Stimulated activated CD4-positive, alpha-beta T cell treated with anti-CD3 and anti-CD28 coated beads, Interleukin-1b, Interleukin-23, amount 100 ng/mL, for 1 hour (primary cell): ENCODE measurements around the gene SLC9A5.

ENCODE experiments used
- DNase-seq, 2 donors: peaks; one replicate each; pipeline ENCODE4 v3.0.0-alpha.2; 2020; ENCODE audit warnings: low read depth in 2 of 2

The SLC9A5 gene

GRCh38 chr16:67257486-67258160 is 8.8 kb downstream of the SLC9A5 start:
- DNase-seq = no peak

DNA sequence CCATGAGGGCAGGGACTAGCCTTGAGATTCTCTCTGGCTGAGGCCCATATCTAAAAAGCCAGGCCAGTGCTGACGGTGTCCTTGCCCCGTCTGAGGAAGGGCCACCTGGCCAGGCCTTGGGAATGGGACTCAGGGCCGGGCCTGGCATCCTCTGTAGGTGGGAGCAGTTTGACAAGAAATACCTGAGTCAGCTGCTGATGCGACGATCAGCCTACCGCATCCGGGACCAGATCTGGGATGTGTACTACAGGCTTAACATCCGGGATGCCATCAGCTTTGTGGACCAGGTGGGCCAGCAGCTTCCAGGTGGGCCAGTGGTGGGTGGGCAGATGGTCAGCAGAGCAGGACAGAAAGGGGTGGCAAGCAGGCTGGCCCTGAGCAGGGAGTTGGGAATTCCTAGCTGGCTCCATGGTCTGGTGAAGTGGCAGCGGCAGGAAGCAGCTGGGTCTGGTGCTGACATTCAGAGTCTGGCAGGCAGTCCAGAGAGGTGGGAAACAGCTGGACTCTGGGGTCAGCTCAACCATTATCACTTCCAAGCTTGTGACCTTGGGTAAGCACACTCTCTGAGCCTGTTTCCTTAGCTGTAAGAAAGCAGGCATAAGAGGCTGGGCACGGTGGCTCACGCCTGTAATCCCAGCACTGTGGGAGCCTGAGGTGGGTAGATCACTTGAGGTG is 9.5 kb downstream of the SLC9A5 start:
- no peak for DNase-seq

- DNase-seq = no peak
Observed at GRCh38 chr16:67259705-67260104, 10.9 kb downstream of the SLC9A5 start.

GRCh38 chr16:67260426-67261063 is 11.8 kb downstream of the SLC9A5 start:
- DNase-seq = no peak

- no peak for DNase-seq
Observed at GRCh38 chr16:67263201-67263600, 14.4 kb downstream of the SLC9A5 start.

DNA sequence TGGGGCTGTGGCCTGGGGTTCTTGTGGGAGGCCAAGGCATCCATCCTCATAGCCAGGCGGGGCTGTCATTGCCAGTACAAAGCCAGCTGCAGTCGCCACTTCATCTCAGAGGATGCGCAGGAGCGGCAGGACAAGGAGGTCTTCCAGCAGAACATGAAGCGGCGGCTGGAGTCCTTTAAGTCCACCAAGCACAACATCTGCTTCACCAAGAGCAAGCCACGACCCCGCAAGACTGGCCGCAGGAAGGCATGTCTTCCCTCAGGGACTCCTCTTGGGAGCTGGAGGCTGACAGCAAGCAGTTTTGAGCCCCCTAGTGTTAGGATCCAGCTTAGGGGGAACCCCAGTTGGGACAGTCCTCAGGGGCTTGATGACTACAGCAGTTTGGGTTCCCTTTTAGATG is 15.5 kb downstream of the SLC9A5 start:
- no peak for DNase-seq

GRCh38 chr16:67264866-67265265 is 16.1 kb downstream of the SLC9A5 start:
- DNase-seq = no peak

GRCh38 chr16:67265834-67266233 is 17.1 kb downstream of the SLC9A5 start:
- DNase-seq = no peak

DNA sequence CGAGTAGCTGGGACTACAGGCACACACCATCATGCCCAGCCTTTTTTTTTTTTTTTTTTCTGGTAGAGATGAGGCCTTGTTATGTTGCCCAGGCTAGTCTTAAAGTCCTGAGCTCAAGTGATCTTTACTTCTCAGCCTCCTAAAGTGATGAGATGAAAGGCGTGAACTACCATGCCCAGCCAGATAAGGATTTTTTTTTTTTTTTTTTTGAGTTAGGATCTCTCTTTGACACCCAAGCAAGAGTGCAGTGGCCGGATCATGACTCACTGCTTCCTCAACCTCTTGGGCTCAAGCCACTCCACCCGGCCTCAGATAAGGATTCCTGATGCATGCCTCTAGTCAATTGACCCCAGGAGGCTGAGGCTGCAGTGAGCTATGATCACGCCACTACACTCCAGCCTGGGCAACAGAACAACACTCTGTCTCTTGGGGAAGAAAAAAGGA is 19.4 kb downstream of the SLC9A5 start:
- DNase-seq = no peak

GRCh38 chr16:67269766-67270165 is 21.0 kb downstream of the SLC9A5 start:
- DNase-seq = no peak

DNA sequence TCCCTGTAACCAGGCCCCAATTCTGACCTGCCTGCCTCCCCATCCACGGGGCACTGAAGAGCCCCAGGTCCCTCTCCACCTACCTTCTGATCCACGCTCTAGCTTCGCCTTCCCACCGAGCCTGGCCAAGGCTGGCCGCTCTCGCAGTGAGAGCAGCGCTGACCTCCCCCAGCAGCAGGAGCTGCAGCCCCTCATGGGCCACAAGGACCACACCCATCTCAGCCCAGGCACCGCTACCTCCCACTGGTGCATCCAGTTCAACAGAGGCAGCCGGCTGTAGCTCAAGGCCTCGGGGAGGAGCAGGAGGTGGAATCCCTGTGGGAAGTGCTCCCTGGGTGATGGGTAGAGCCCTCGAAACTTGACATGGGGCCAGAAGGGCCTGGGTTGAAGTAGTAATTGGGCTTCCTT is 22.2 kb downstream of the SLC9A5 start:
- DNase-seq = no peak

DNA sequence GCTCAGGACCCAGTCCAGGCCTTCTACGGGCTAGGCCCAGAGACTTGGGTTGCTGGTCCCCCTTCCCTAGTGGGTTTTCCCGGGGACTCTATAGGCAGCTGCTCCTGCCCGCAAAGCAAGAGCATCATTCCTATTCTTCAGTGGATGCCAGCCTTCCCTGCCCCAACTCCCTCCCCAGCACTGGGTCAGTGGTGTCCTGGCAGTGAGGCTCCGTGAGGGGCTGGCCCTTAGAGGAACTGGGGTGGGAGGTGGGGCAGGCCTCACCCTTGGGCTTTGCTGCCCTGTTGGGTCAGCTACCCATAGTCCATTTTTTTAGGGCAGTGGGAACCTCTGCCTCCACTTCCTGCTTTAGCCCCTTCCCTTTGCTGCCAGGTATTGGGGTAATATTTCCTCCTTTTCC is 22.7 kb downstream of the SLC9A5 start:
- no peak for DNase-seq

GRCh38 chr16:67275321-67275720 is 26.5 kb downstream of the SLC9A5 start:
- no peak for DNase-seq

DNA sequence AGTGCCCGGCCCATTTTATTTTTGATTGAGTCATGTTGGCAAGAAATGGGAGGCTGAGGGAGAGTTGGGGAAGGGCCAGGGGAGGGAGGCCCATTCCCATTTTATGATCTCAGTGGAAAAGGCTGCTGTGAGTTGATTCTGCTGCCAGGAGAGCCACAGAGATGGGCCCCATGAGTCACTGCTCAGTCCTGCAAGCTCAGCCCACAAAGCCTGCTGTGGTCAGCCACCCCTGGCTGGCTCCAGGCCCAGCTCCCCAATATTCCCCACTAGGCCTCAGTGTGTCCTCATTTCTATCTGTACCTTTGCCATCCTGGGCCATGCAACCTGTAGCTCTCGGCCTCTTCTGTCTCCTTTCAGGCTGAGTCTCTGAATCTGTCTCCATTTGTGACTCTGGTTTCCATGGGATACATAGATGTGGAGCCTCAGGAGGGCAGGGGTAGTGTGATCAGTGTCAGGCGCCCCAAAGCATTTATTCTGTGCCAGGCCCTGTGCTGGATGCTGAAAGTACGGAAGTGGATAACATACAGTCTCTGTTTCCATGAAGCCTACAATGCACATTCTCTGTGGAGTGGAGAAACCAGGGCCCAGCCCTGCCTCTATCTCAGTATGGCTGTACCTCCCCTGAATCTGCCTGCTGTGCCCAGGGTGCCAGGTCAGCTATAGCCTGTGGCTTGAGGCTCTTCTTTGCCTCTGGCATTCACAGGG is 28.7 kb downstream of the SLC9A5 start:
- no peak for DNase-seq

DNA sequence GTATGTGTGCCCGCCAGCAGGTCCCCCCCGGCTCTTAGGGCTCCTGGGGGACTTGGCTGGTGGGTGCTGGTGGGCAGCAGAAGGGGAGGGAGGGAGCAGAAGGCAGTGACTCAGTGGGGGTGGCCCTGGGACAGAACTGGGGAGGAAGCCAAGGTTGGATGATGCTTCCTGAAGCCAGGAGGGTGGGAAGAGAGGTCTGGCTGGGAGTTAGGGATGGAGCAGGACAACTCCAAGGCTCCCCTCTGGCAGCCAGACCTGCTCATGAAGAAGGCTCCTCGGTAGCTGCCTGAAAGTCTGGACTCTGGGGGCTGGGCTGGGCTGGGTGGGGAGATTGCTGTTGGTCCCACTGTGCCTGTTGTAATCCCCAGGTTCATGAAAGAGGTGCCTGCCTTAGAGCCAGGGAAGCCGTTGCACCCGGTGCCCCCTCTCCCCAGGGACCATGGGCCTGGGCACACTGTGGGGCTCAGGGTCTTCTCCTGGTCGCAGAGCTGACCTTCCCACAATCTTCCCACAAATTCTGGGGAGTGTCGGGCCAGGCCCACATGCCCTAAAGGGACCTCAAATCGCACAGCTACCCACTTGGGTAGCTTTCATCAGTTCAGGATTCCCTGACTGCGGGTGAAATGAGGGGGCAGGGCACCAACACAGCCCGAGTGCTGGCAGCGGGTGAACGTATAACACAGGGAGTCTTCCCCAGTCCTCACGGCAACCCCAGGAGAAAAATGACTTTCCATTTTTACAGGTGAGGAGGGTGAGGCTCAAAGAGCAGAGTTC is 29.4 kb downstream of the SLC9A5 start:
- no peak for DNase-seq

DNA sequence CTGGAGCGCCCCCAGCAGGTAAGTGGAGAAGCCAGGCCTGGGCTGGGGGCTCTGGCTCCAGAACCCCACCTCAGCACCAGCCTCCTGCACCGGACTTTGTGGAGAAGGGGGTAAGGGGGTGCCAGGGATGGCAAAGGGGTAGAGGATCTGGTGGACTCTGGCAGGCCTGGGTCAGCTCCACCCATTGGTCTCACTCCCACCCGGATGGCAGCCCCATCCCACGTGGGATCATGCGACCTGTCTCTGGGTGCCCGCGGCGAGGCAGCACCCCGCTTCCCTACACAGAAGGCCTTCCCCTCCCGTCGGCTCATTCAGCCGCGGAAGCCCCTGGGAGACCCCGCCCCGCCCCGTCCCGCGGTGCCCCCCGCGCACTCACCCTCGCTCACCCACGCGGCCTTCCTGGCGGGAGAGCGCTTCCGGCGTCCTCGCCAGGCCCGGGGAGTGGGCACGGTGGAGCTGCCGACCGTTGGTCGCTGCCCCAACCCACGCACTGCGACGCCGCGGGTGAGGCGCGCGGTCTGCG is 30.1 kb downstream of the SLC9A5 start:
- peak in 1 of 2 donors; percentile 26 for DNase-seq

DNA sequence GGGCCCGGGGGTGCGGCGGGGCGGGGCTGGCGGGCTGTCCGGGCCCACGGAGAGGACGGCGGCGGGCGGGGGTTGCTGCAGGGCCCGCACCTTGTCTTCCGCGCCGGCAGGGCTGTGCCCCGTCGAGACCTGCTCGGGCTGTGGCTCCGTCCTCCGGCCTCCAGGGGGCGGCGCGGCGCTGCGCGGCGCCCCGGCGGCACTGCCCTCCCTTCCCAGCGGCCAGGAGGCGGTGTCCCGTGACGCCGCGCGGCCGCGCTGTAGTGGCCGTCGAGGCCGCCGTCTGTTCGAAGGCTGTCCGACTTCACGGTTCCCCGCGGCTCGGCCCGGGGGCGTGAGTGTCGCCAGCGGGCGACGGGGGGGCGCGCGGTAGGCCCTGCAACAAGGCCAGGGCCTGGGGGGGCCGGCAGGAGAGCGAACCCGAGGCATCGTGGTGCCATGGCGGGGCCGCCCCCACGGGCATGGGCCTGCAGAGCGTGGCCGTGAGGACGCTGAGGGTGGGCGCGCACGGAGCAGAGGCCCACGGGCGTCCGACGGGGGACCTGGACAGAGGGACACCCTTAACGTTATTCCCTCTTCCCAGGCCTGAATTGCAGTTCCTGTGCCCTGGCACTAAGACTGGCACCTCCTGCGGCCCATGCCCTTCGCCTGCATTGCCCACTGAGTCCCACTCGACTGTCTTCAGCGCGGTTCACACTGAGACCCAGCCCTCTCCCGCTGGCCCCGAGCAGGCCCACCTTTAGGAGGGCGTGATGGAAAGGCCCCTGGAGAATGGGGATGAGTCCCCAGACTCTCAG is 30.7 kb downstream of the SLC9A5 start, which contains the start of gene PLEKHG4:
PLEKHG4 (plus strand) TSS at position 237 of the 794 bp plus-strand sequence; CDS start at position 750, 513 bp downstream.
- DNase-seq = peak; percentile 56 to 69

- no peak for DNase-seq
Observed at GRCh38 chr16:67280090-67281015, 31.6 kb downstream of the SLC9A5 start.
